ENCODE measurements around the gene POU6F1. TPM values are rescaled to one million over a fixed set of nuclear protein-coding genes. Genes with fewer than 3 reads are reported as not detected.

POU6F1 gene
- total RNA-seq, 1 donor from 2014 or later = 0.26 TPM

DNA sequence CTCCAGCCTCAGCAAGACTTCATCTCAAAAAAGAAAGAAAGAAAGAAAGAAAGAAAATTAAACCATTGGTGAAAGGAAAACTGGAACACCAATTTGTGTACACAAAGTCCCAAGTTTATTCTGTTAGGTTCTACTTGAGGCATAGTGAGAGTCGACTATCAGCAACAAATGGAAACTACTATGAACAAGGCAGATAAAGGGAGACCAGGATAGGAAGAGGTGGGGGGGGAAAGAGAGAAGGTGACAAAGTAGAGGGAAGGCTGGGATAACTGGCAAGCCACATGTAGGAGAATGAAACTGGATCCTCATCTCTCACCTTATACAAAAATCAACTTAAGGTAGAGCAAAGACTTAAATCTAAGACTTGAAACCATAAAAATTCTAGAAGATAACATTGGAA, 70.6 kb downstream of the POU6F1 start:
- H3K36me3 ChIP-seq (ENCODE audit: control insufficient read depth, insufficient read depth, low read length) = no peaks in the 10 kb centered on the region
- H3K4me3 ChIP-seq (ENCODE audit: low read depth, low read length) = no peak overlapping the region
- no peak for TF ChIP-seq CTCF (IDR thresholded peaks at IDR 0.05; ENCODE audit: insufficient read depth, low read length, severe bottlenecking)
- no peaks in the 10 kb centered on the region for H3K27me3 ChIP-seq (ENCODE audit: control insufficient read depth, insufficient read depth, low read length)
- FAIRE-seq = no peak
- DNase-seq (ENCODE audit: low read depth) = no peak

DNA sequence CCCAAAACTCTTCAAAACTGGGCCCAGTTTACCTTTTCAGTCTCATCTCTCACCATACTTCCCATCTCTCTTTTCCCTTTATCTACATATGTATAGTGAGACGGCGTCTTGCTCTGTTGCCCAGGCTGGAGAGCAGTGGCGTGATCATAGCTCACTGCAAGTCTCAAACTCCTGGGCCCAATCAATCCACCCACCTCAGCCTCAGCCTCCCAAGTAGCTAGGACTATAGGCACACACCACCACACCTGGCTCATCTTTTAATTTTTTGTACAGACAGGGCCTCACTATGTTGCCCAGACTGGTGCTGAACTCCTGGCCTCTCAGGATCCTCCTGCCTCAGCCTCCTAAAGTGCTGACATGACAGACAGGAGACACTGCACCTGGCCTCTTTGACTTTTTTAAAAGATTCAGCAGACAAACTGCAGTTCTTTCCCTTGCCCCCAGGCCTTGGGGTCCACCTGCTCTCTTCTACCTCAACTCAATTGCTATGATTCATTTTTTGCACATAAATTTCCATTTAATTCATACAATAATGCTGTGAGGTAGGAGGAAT, 78.5 kb downstream of the POU6F1 start:
- Histone ChIP-seq H3K4me3 (ENCODE audit: low read depth, low read length) (no peak overlapping the region), H3K27me3 (ENCODE audit: control insufficient read depth, insufficient read depth, low read length) (no peaks in the 10 kb centered on the region), H3K36me3 (ENCODE audit: control insufficient read depth, insufficient read depth, low read length) (peaks cover 2% of the 10 kb centered on the region)
- DNase-seq (ENCODE audit: low read depth) (no peak), FAIRE-seq (no peak)
- no peak for TF ChIP-seq CTCF (IDR thresholded peaks at IDR 0.05; ENCODE audit: insufficient read depth, low read length, severe bottlenecking)

Other genes starting within 250 kb of the POU6F1 start
- 42.5 and 42.9 TPM in 2 replicates for gene SLC11A2, start 191.7 kb downstream of the POU6F1 start, total RNA-seq
- 41.2 and 67.9 TPM in 2 replicates for gene LETMD1, start 169.7 kb downstream of the POU6F1 start, total RNA-seq
- 14.5 and 19.2 TPM in 2 replicates for gene CSRNP2, start 134.5 kb downstream of the POU6F1 start, total RNA-seq
- gene TFCP2, start 44.9 kb downstream of the POU6F1 start, total RNA-seq = 7.1 and 7.6 TPM in 2 replicates
- 50.5 and 69.1 TPM in 2 replicates for gene DAZAP2, start 20.8 kb upstream of the POU6F1 start, total RNA-seq
- 7.4 and 23.8 TPM in 2 replicates for gene SMAGP, start 52.4 kb upstream of the POU6F1 start, total RNA-seq
- under 0.01 TPM in 1 of 2 replicates, not detected in the other for gene BIN2, start 106.1 kb upstream of the POU6F1 start, total RNA-seq
- not detected in 2 replicates for gene CELA1, start 128.6 kb upstream of the POU6F1 start, total RNA-seq
- 14.0 and 39.2 TPM in 2 replicates for gene GALNT6, start 173.3 kb upstream of the POU6F1 start, total RNA-seq
- gene SLC4A8, start 206.8 kb upstream of the POU6F1 start, total RNA-seq = 0.26 and 0.64 TPM in 2 replicates